HepG2 (cell line): Measurements from ENCODE around the gene LPCAT4. TPM values are rescaled to one million over a fixed set of nuclear protein-coding genes. Genes with fewer than 3 reads are reported as not detected.

Experiments used
- ATAC-seq: fragments of 200-7000 bp; cut with Tn5 transposase; 3 replicates; pipeline ENCODE4 v1.9.1; 2020; ENCODE audit warnings: mild to moderate bottlenecking, moderate library complexity
- BruUV-seq: library from RNA; stranded (reverse); fragments of 400-500 nt; replicated peaks from 2 replicates; lab custom pipeline; 2021; lab: Mats Ljungman, UMichigan
- CTCF ChIA-PET: fragments of 300-600 bp; formaldehyde crosslinking; extraction: SDS; loops from one replicate; lab custom pipeline; 2021; ENCODE audit warnings: low total read pairs, inconsistent platforms, low intra/inter-chr PET ratio; lab: Yijun Ruan, JAX
- POLR2A ChIA-PET: fragments of 350-600 bp; sonication (Branson Sonifier 250); formaldehyde crosslinking; loops from one replicate; lab custom pipeline; 2020; ENCODE audit warnings: antibody characterized with exemption, inconsistent platforms; lab: Yijun Ruan, JAX
- DNase-seq: peaks from one replicate; pipeline ENCODE4 v3.0.0-alpha.2; 2015; ENCODE audit warnings: low spot score
- FAIRE-seq: peaks from 3 replicates; lab custom pipeline; 2011; peaks lifted over from hg19 to GRCh38; lab: Jason Lieb, UNC
- H2AFZ ChIP-seq: one replicate; pipeline ENCODE4 v1.6.1; 2011; ENCODE audit warnings: low read length, inconsistent platforms
- H3K27ac ChIP-seq: fragments of 300-600 bp; 3 replicates; pipeline ENCODE4 v1.8.0; 2011; ENCODE audit warnings: mixed run types, mild to moderate bottlenecking, mixed read lengths, low read length, inconsistent platforms; ENCODE audit not compliant: insufficient read depth; ENCODE audit errors: extremely low read length
- H3K27me3 ChIP-seq, 2 experiments: fragments of 200-600 bp in 1 of 2; 2 replicates in 1 of 2; 3 replicates in 1 of 2; pipeline versions ENCODE4 v1.6.0 to v1.8.0; 2011; ENCODE audit warnings: low read length in 2 of 2, mild to moderate bottlenecking in 2 of 2, moderate library complexity in 2 of 2, inconsistent platforms in 1 of 2; ENCODE audit not compliant: insufficient read depth in 2 of 2, control insufficient read depth in 1 of 2
- H3K36me3 ChIP-seq, 2 experiments: fragments of 200-600 bp in 1 of 2; replicated peaks in 1 of 2; 2 replicates in 1 of 2; 3 replicates in 1 of 2; pipeline versions ENCODE4 v1.5.1 to v1.8.0; 2011; ENCODE audit warnings: low read length in 2 of 2, inconsistent platforms in 1 of 2; ENCODE audit not compliant: insufficient read depth in 2 of 2, control insufficient read depth in 1 of 2
- H3K4me1 ChIP-seq: 2 replicates; pipeline ENCODE4 v1.5.1; 2012; ENCODE audit warnings: low read length, inconsistent platforms; ENCODE audit not compliant: insufficient read depth
- H3K4me2 ChIP-seq: 2 replicates; pipeline ENCODE4 v1.6.0; 2011; ENCODE audit warnings: low read depth, low read length, inconsistent platforms
- H3K4me3 ChIP-seq, 3 experiments: fragments of 200-600 bp in 1 of 3; sonication (generic), shearing (Covaris generic) in 1 of 3; replicated peaks in 1 of 3; 2 replicates each; pipeline ENCODE4 v1.5.1; 2011 to 2016; ENCODE audit warnings: low read length in 3 of 3, inconsistent platforms in 2 of 3, low read depth in 2 of 3, mild to moderate bottlenecking in 2 of 3, control low read depth in 1 of 3, mixed read lengths in 1 of 3; ENCODE audit not compliant: insufficient read depth in 1 of 3
- H3K79me2 ChIP-seq: one replicate; pipeline ENCODE4 v1.6.1; 2011; ENCODE audit warnings: low read length, inconsistent platforms; ENCODE audit not compliant: insufficient read depth
- H3K9ac ChIP-seq: 2 replicates; pipeline ENCODE4 v1.6.0; 2011; ENCODE audit warnings: mild to moderate bottlenecking, low read depth, low read length, inconsistent platforms; ENCODE audit not compliant: insufficient read depth
- H3K9me3 ChIP-seq: 2 replicates; pipeline ENCODE4 v1.5.1; 2012; ENCODE audit warnings: mild to moderate bottlenecking, low read length
- H4K20me1 ChIP-seq: 2 replicates; pipeline ENCODE4 v1.6.0; 2011; ENCODE audit warnings: inconsistent platforms, mild to moderate bottlenecking, low read length, moderate library complexity; ENCODE audit not compliant: insufficient read depth
- RNF2 ChIP-seq: fragments of 450-650 bp; conservative IDR thresholded peaks from 2 replicates; pipeline ENCODE4 v1.6.1; 2016; ENCODE audit warnings: low read depth
- XBP1 ChIP-seq: sonication (generic); formaldehyde crosslinking; IDR thresholded peaks from 2 replicates; pipeline ENCODE4 v1.5.0; 2020; ENCODE audit warnings: missing genetic modification reagents
- ZBTB38 ChIP-seq: sonication (generic); formaldehyde crosslinking; IDR thresholded peaks from 2 replicates; pipeline ENCODE4 v1.5.1; 2020; ENCODE audit warnings: mild to moderate bottlenecking, missing genetic modification reagents
- ZNF326 ChIP-seq: sonication (generic); formaldehyde crosslinking; IDR thresholded peaks from 2 replicates; pipeline ENCODE4 v1.4.0; 2020; ENCODE audit warnings: missing genetic modification reagents, borderline replicate concordance
- WGBS: methylation state at CpG from one replicate; pipeline ENCODE4 v1.1.6; 2017; ENCODE audit warnings: low lambda C conversion rate; 5-methylcytosine and 5-hydroxymethylcytosine counted together
- in situ Hi-C: cut with HindIII; loops from 2 replicates; pipeline ENCODE4 v1.10.0; 2017; ENCODE audit warnings: low pct_unique_long_range_greater_than_20kb; ENCODE audit not compliant: extremely low pct_ligation_motif_present
- intact Hi-C: fragments of 100-400 bp; cut with micrococcal nuclease; formaldehyde crosslinking; loops from one replicate; pipeline ENCODE4 v1.10.0; 2022; ENCODE audit not compliant: unreplicated experiment
- polyA plus RNA-seq, 8 experiments: library from polyadenylated mRNA; depleted of rRNA in 3 of 8; stranded (reverse) in 7 of 8; unstranded in 1 of 8; fragments of >200 nt; fragmentation: Illumina TruSeq in 4 of 8; extraction: Trizol in 4 of 8; gene quantifications; 2 replicates each; pipeline versions ENCODE4 v1.2.1 to v1.2.3, GENCODE V29; 2011 to 2016; ENCODE audit warnings: low read depth in 4 of 8, missing spikeins in 1 of 8, mixed read lengths in 1 of 8; ENCODE audit not compliant: insufficient read depth in 1 of 8
- total RNA-seq, 5 experiments: library from RNA; depleted of rRNA; stranded (reverse); fragments of >200 nt; fragmentation: Illumina TruSeq; extraction: Trizol; gene quantifications; 2 replicates each; pipeline ENCODE4 v1.2.3, GENCODE V29; 2016; ENCODE audit warnings: low read depth in 1 of 5
- TF ChIP-seq, protein P1 (sequence below): sonication (generic); formaldehyde crosslinking; conservative IDR thresholded peaks from 2 replicates; pipeline ENCODE4 v1.4.0; 2020; ENCODE audit warnings: missing genetic modification reagents

The LPCAT4 gene
- total and polyA plus RNA-seq, 2 of the 13 experiments (the other 11 are each of a cell fraction or from before 2014, with no cell fraction given): 8.1 to 57.1 TPM

- Histone ChIP-seq H3K27me3 (no peaks in the 10 kb centered on the region; a peak in 1 of 5 replicates), H3K4me3 (peak overlapping the region; percentile 89 to 95 (median 93)), H4K20me1 (no peaks in the 10 kb centered on the region), H3K9ac (peak overlapping the region; percentile 91; the same call in 1 of the 2 replicates), H2AFZ (no peak overlapping the region), H3K27ac (peak overlapping the region; percentile 84), H3K36me3 (peaks cover 0 to 3% of the 10 kb centered on the region in 2 experiments; a peak in 1 of 5 replicates), H3K9me3 (no peaks in the 10 kb centered on the region), H3K4me1 (peaks cover 22% of the 10 kb centered on the region), H3K79me2 (peaks cover 19% of the 10 kb centered on the region), H3K4me2 (peak overlapping the region; percentile 75)
- FAIRE-seq (no peak), ATAC-seq (no peak), DNase-seq (no peak)
- in situ Hi-C loops (no loop called here), intact Hi-C loops (loop anchor here (2.0 to 10.0 kb wide), 2 partner anchors 23 to 237 kb away; partner anchors contain the start of genes EMC7 and PGBD4)
- BruUV-seq: TSS peak; percentile 76
- 91% methylated on average over 15 of the region's 15 CpGs for WGBS
- POLR2A ChIA-PET: interaction anchor here (0.9 to 1.6 kb wide), 2 partner anchors 132 to 240 kb away, joined by 3 to 7 read pairs; partner anchors contain the start of genes EMC7, KATNBL1 and PGBD4
- CTCF ChIA-PET: no interaction called here
- TF ChIP-seq ZNF326 (CRISPR knock-in tag) (no peak), RNF2 (no peak), ZBTB38 (CRISPR knock-in tag) (0 out of 2 replicates have a peak, but pooled peaks have one; percentile 28), XBP1 (no peak)
- TF ChIP-seq, protein P1, sequence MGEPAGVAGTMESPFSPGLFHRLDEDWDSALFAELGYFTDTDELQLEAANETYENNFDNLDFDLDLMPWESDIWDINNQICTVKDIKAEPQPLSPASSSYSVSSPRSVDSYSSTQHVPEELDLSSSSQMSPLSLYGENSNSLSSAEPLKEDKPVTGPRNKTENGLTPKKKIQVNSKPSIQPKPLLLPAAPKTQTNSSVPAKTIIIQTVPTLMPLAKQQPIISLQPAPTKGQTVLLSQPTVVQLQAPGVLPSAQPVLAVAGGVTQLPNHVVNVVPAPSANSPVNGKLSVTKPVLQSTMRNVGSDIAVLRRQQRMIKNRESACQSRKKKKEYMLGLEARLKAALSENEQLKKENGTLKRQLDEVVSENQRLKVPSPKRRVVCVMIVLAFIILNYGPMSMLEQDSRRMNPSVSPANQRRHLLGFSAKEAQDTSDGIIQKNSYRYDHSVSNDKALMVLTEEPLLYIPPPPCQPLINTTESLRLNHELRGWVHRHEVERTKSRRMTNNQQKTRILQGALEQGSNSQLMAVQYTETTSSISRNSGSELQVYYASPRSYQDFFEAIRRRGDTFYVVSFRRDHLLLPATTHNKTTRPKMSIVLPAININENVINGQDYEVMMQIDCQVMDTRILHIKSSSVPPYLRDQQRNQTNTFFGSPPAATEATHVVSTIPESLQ (CRISPR knock-in tag): no peak
These were observed 25.4 kb downstream of the LPCAT4 start for GRCh38 chr15:34341381-34342212.
